Measurements from ENCODE around the gene PTGER1.

GRCh38 chr19:14494411-14494810, 19.3 kb upstream of the PTGER1 start:
- TF ChIP-seq EZH2 (IDR thresholded peaks at IDR 0.05; ENCODE audit: low read length, unreplicated experiment) (no peak), CTCF (conservative IDR thresholded peaks at IDR 0.05; ENCODE audit: low read depth, low read length) (no peak), EZH2phosphoT487 (IDR thresholded peaks at IDR 0.05; ENCODE audit: borderline replicate concordance, low read length) (no peak)
